ENCODE data around the gene CHD5.
A peak's percentile ranks its signal among the peaks of the same experiment; 100 is the strongest.

CHD5 gene

GRCh38 chr1:6129313-6129712 lies 50.8 kb downstream of the CHD5 start:
- no peak for DNase-seq

- DNase-seq = no peak
Measured at GRCh38 chr1:6128276-6129081, 51.6 kb downstream of the CHD5 start.

GRCh38 chr1:6127587-6128163 lies 52.4 kb downstream of the CHD5 start:
- peak; percentile 72 for DNase-seq

GRCh38 chr1:6126521-6127067 lies 53.5 kb downstream of the CHD5 start:
- DNase-seq = no peak

GRCh38 chr1:6126028-6126427 lies 54.1 kb downstream of the CHD5 start:
- no peak for DNase-seq

- no peak for DNase-seq
Measured at GRCh38 chr1:6125366-6125765, 54.8 kb downstream of the CHD5 start.

GRCh38 chr1:6124746-6125365 lies 55.3 kb downstream of the CHD5 start:
- DNase-seq = no peak

- no peak for DNase-seq
Measured at GRCh38 chr1:6124341-6124740, 55.8 kb downstream of the CHD5 start.

GRCh38 chr1:6123816-6124215 lies 56.3 kb downstream of the CHD5 start:
- no peak for DNase-seq

GRCh38 chr1:6123083-6123482 lies 57.0 kb downstream of the CHD5 start:
- no peak for DNase-seq

GRCh38 chr1:6121651-6122370 lies 58.3 kb downstream of the CHD5 start:
- no peak for DNase-seq

GRCh38 chr1:6121021-6121421 lies 59.1 kb downstream of the CHD5 start:
- no peak for DNase-seq

GRCh38 chr1:6118415-6118814 lies 61.7 kb downstream of the CHD5 start:
- DNase-seq = no peak

GRCh38 chr1:6117624-6118023 lies 62.5 kb downstream of the CHD5 start:
- no peak for DNase-seq

- DNase-seq = no peak
Measured at GRCh38 chr1:6117064-6117463, 63.1 kb downstream of the CHD5 start.

- no peak for DNase-seq
Measured at GRCh38 chr1:6116137-6116536, 64.0 kb downstream of the CHD5 start.

GRCh38 chr1:6113745-6114144 lies 66.4 kb downstream of the CHD5 start:
- no peak for DNase-seq

- no peak for DNase-seq
Measured at GRCh38 chr1:6113116-6113515, 67.0 kb downstream of the CHD5 start.

GRCh38 chr1:6112690-6113005 lies 67.5 kb downstream of the CHD5 start:
- no peak for DNase-seq

GRCh38 chr1:6111991-6112689 lies 68.0 kb downstream of the CHD5 start:
- no peak for DNase-seq

- DNase-seq = no peak
Measured at GRCh38 chr1:6111571-6111970, 68.5 kb downstream of the CHD5 start.

- no peak for DNase-seq
Measured at GRCh38 chr1:6110326-6110725, 69.8 kb downstream of the CHD5 start.

- no peak for DNase-seq
Measured at GRCh38 chr1:6109688-6110087, 70.4 kb downstream of the CHD5 start.
